ENCODE measurements around the gene PTPRF.

The PTPRF gene

GRCh38 chr1:43612406-43612805 lies 81.7 kb downstream of the PTPRF start:
- DNase-seq = no peak

GRCh38 chr1:43613075-43613942 lies 82.6 kb downstream of the PTPRF start:
- DNase-seq = no peak

- no peak for DNase-seq
Measured at GRCh38 chr1:43614211-43614610, 83.5 kb downstream of the PTPRF start.

- DNase-seq = no peak
Measured at GRCh38 chr1:43614891-43615290, 84.2 kb downstream of the PTPRF start.

GRCh38 chr1:43616383-43616782 lies 85.7 kb downstream of the PTPRF start:
- no peak for DNase-seq

GRCh38 chr1:43617011-43617410 lies 86.3 kb downstream of the PTPRF start:
- no peak for DNase-seq

GRCh38 chr1:43617668-43618067 lies 87.0 kb downstream of the PTPRF start:
- DNase-seq = no peak

- no peak for DNase-seq
Measured at GRCh38 chr1:43618521-43619313, 88.0 kb downstream of the PTPRF start.

- no peak for DNase-seq
Measured at GRCh38 chr1:43619314-43619790, 88.7 kb downstream of the PTPRF start.

GRCh38 chr1:43619996-43620920 lies 89.6 kb downstream of the PTPRF start:
- DNase-seq = no peak

GRCh38 chr1:43620956-43621355 lies 90.3 kb downstream of the PTPRF start:
- DNase-seq = no peak

- no peak for DNase-seq
Measured at GRCh38 chr1:43621386-43621785, 90.7 kb downstream of the PTPRF start.

- DNase-seq = no peak
Measured at GRCh38 chr1:43621861-43622260, 91.2 kb downstream of the PTPRF start.

- no peak for DNase-seq
Measured at GRCh38 chr1:43622471-43622870, 91.8 kb downstream of the PTPRF start.

- DNase-seq = no peak
Measured at GRCh38 chr1:43622901-43623780, 92.5 kb downstream of the PTPRF start.

GRCh38 chr1:43625063-43625780 lies 94.5 kb downstream of the PTPRF start:
- no peak for DNase-seq

GRCh38 chr1:43632135-43632670 lies 101.5 kb downstream of the PTPRF start:
- DNase-seq = peak; percentile 29

- DNase-seq = no peak
Measured at GRCh38 chr1:43634721-43635120, 104.0 kb downstream of the PTPRF start.

- DNase-seq = no peak
Measured at GRCh38 chr1:43636006-43636641, 105.4 kb downstream of the PTPRF start.

GRCh38 chr1:43637267-43637666 lies 106.6 kb downstream of the PTPRF start:
- DNase-seq = no peak
